ENCODE results near the gene FERD3L. TPM values are rescaled to one million over a fixed set of nuclear protein-coding genes. Genes with fewer than 3 reads are reported as not detected.

Gene FERD3L
- total and polyA plus RNA-seq, 2 experiments from 2014 or later: not detected

DNA sequence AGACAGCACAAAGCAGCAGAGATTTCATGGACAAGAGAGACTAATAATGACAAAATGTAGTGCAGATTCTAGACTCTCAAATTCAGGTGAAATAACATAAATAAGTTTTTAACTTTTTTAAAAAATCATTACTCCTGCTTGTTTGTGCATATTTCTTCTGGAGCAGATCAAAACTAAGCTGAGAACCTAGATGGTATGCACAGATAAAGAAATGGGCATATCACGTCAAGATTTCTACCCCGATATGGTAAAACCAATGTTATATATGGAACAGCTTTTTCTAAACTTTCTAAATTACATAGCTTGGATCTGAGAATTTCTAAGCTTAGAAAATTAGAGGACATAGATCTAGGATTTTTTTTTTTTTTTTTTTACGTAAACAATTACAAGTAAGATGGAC lies 46.0 kb downstream of the FERD3L start (continued):
- TF ChIP-seq, protein P1, sequence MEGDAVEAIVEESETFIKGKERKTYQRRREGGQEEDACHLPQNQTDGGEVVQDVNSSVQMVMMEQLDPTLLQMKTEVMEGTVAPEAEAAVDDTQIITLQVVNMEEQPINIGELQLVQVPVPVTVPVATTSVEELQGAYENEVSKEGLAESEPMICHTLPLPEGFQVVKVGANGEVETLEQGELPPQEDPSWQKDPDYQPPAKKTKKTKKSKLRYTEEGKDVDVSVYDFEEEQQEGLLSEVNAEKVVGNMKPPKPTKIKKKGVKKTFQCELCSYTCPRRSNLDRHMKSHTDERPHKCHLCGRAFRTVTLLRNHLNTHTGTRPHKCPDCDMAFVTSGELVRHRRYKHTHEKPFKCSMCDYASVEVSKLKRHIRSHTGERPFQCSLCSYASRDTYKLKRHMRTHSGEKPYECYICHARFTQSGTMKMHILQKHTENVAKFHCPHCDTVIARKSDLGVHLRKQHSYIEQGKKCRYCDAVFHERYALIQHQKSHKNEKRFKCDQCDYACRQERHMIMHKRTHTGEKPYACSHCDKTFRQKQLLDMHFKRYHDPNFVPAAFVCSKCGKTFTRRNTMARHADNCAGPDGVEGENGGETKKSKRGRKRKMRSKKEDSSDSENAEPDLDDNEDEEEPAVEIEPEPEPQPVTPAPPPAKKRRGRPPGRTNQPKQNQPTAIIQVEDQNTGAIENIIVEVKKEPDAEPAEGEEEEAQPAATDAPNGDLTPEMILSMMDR (conservative IDR thresholded peaks at IDR 0.05; ENCODE audit: low read depth in 2 of 2): no peak
- TF ChIP-seq JUNB (IDR thresholded peaks at IDR 0.05; ENCODE audit: unreplicated experiment): no peak
- no peak for TF ChIP-seq EZH2phosphoT487 (IDR thresholded peaks at IDR 0.05; ENCODE audit: unreplicated experiment)
- no peak for TF ChIP-seq STAT1 (IDR thresholded peaks at IDR 0.05; ENCODE audit: unreplicated experiment)
- TF ChIP-seq, protein P2, sequence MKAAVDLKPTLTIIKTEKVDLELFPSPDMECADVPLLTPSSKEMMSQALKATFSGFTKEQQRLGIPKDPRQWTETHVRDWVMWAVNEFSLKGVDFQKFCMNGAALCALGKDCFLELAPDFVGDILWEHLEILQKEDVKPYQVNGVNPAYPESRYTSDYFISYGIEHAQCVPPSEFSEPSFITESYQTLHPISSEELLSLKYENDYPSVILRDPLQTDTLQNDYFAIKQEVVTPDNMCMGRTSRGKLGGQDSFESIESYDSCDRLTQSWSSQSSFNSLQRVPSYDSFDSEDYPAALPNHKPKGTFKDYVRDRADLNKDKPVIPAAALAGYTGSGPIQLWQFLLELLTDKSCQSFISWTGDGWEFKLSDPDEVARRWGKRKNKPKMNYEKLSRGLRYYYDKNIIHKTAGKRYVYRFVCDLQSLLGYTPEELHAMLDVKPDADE (IDR thresholded peaks at IDR 0.05): no peak
- TF ChIP-seq REST (IDR thresholded peaks at IDR 0.05; ENCODE audit: unreplicated experiment): no peak
- TF ChIP-seq EZH2 (IDR thresholded peaks at IDR 0.05; ENCODE audit: low read depth, unreplicated experiment): no peak

DNA sequence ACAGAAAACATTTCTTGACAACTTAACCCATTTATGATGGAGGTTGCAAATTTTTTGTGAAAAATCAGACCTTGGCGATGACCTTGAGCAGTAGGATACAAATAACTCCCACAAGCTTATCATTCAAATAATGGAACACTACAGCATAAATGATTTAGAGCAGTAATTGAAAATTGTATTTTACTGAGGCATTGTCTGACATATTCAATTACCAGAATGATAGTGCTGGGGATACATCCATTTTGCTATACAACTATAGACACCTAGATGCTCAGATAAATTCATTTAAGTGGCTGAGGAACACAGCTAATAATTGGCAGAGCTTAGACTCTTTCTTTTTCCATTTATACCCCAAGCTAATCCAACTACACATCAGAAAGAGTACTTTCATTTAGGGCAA lies 46.7 kb downstream of the FERD3L start:
- ATAC-seq: no peak
- Mint-ChIP-seq H3K4me1 (peaks cover 45% of the 10 kb centered on the region), H3K9me3 (no peaks in the 10 kb centered on the region), H3K4me3 (no peak overlapping the region), H3K27ac (no peak overlapping the region), H3K36me3 (ENCODE audit: low read depth) (no peaks in the 10 kb centered on the region), H3K27me3 (ENCODE audit: insufficient read depth, low read depth, poor library complexity) (peaks cover 18% of the 10 kb centered on the region)
- H3K27ac ChIP-seq (ENCODE audit: low read depth): no peak overlapping the region
- no peak overlapping the region for H3K4me3 ChIP-seq
- DNase-seq (ENCODE audit: low spot score): no peak
- H3K9me2 ChIP-seq (ENCODE audit: insufficient read depth): no peaks in the 10 kb centered on the region
- H3K4me1 ChIP-seq (ENCODE audit: insufficient read depth): peaks cover 41% of the 10 kb centered on the region
- no peaks in the 10 kb centered on the region for H3F3A ChIP-seq (replicated peaks; ENCODE audit: low read depth)
- no peaks in the 10 kb centered on the region for H3K36me3 ChIP-seq (ENCODE audit: insufficient read depth)
- H3K79me2 ChIP-seq (replicated peaks; ENCODE audit: insufficient read depth): no peaks in the 10 kb centered on the region
- peaks cover 25% of the 10 kb centered on the region for H3K27me3 ChIP-seq (ENCODE audit: insufficient read depth)
- H3K4me2 ChIP-seq: no peak overlapping the region
- TF ChIP-seq, protein P2 (IDR thresholded peaks at IDR 0.05): no peak
- no peak for TF ChIP-seq ZNF114 (CRISPR knock-in tag; IDR thresholded peaks at IDR 0.05)
- TF ChIP-seq ZNF331 (CRISPR knock-in tag; IDR thresholded peaks at IDR 0.05; ENCODE audit: low read depth): no peak
- TF ChIP-seq, protein P3, sequence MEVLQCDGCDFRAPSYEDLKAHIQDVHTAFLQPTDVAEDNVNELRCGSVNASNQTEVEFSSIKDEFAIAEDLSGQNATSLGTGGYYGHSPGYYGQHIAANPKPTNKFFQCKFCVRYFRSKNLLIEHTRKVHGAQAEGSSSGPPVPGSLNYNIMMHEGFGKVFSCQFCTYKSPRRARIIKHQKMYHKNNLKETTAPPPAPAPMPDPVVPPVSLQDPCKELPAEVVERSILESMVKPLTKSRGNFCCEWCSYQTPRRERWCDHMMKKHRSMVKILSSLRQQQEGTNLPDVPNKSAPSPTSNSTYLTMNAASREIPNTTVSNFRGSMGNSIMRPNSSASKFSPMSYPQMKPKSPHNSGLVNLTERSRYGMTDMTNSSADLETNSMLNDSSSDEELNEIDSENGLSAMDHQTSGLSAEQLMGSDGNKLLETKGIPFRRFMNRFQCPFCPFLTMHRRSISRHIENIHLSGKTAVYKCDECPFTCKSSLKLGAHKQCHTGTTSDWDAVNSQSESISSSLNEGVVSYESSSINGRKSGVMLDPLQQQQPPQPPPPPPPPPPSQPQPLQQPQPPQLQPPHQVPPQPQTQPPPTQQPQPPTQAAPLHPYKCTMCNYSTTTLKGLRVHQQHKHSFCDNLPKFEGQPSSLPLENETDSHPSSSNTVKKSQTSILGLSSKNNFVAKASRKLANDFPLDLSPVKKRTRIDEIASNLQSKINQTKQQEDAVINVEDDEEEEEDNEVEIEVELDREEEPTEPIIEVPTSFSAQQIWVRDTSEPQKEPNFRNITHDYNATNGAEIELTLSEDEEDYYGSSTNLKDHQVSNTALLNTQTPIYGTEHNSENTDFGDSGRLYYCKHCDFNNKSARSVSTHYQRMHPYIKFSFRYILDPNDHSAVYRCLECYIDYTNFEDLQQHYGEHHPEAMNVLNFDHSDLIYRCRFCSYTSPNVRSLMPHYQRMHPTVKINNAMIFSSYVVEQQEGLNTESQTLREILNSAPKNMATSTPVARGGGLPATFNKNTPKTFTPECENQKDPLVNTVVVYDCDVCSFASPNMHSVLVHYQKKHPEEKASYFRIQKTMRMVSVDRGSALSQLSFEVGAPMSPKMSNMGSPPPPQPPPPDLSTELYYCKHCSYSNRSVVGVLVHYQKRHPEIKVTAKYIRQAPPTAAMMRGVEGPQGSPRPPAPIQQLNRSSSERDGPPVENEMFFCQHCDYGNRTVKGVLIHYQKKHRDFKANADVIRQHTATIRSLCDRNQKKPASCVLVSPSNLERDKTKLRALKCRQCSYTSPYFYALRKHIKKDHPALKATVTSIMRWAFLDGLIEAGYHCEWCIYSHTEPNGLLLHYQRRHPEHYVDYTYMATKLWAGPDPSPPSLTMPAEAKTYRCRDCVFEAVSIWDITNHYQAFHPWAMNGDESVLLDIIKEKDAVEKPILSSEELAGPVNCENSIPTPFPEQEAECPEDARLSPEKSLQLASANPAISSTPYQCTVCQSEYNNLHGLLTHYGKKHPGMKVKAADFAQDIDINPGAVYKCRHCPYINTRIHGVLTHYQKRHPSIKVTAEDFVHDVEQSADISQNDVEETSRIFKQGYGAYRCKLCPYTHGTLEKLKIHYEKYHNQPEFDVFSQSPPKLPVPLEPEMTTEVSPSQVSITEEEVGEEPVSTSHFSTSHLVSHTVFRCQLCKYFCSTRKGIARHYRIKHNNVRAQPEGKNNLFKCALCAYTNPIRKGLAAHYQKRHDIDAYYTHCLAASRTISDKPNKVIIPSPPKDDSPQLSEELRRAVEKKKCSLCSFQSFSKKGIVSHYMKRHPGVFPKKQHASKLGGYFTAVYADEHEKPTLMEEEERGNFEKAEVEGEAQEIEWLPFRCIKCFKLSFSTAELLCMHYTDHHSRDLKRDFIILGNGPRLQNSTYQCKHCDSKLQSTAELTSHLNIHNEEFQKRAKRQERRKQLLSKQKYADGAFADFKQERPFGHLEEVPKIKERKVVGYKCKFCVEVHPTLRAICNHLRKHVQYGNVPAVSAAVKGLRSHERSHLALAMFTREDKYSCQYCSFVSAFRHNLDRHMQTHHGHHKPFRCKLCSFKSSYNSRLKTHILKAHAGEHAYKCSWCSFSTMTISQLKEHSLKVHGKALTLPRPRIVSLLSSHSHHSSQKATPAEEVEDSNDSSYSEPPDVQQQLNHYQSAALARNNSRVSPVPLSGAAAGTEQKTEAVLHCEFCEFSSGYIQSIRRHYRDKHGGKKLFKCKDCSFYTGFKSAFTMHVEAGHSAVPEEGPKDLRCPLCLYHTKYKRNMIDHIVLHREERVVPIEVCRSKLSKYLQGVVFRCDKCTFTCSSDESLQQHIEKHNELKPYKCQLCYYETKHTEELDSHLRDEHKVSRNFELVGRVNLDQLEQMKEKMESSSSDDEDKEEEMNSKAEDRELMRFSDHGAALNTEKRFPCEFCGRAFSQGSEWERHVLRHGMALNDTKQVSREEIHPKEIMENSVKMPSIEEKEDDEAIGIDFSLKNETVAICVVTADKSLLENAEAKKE (CRISPR knock-in tag; IDR thresholded peaks at IDR 0.05): no peak
- H4K20me1 ChIP-seq (replicated peaks; ENCODE audit: insufficient read depth): no peaks in the 10 kb centered on the region
- no peak overlapping the region for H2AFZ ChIP-seq
